Measurements from ENCODE around the gene PLXNA1. TPM values are rescaled to one million over a fixed set of nuclear protein-coding genes. Genes with fewer than 3 reads are reported as not detected.

Gene PLXNA1
- total and polyA plus RNA-seq, 2 of the 8 experiments (the other 6 are each of a cell fraction or from before 2014, with no cell fraction given) = 47.5 to 54.9 TPM

DNA sequence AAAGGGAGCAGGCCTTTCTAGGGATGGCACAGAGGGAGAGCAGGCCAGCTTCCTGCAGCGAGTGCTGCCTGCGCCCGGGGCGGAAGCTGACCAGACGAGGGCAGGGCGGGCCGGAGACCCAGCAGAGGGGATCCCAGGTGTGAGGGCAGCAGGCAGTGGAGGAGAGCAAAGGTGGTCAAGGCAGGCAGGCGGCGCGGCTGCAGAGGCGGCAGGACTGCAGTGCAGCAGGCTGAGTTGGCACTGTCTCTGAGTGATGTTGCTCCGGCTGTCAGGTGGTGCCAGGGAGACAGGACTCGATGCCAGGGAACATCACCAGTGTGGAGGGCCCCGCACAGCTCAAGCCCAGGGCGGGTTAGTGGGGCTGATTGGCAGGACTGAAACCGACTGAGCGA lies 22.3 kb upstream of the PLXNA1 start:
- Histone ChIP-seq H2BK120ac (replicated peaks; ENCODE audit: low read depth, low read length) (no peak overlapping the region), H2BK12ac (ENCODE audit: low read depth, low read length) (0 out of 2 replicates have a peak overlapping the region, but pooled peaks have one; percentile 0), H4K8ac (ENCODE audit: extremely low read depth, insufficient read depth, low read length) (no peak overlapping the region), H3K4me3 (ENCODE audit: extremely low read depth in 1 of 4, insufficient read depth in 2 of 4, low read depth in 3 of 4, low read length in 4 of 4) (no peak overlapping the region), H2BK20ac (ENCODE audit: low read length) (no peak overlapping the region), H4K5ac (ENCODE audit: insufficient read length, low read depth, low read length) (no peak overlapping the region), H2BK5ac (ENCODE audit: low read depth, low read length) (no peak overlapping the region), H3K79me2 (ENCODE audit: control insufficient read depth in 1 of 2, insufficient read depth in 2 of 2, low read length in 2 of 2) (no peaks in the 10 kb centered on the region), H3K4ac (replicated peaks; ENCODE audit: insufficient read length, low read depth, low read length) (no peak overlapping the region), H3K79me1 (ENCODE audit: low read depth, low read length) (no peaks in the 10 kb centered on the region), H3K9me3 (ENCODE audit: insufficient read depth in 2 of 2, low read depth in 1 of 2, low read length in 1 of 2) (no peaks in the 10 kb centered on the region), H2AK5ac (ENCODE audit: low read depth, low read length) (no peak overlapping the region), H3K4me2 (ENCODE audit: insufficient read depth in 1 of 2, low read depth in 2 of 2, low read length in 2 of 2) (no peak overlapping the region), H3K27me3 (replicated peaks in 1 of 4; ENCODE audit: control insufficient read depth in 3 of 4, extremely low read depth in 1 of 4, insufficient read depth in 3 of 4, low read length in 3 of 4) (no peaks in the 10 kb centered on the region; a peak in 1 of 7 replicates), H3K56ac (replicated peaks; ENCODE audit: insufficient read length, low read depth, low read length) (no peak overlapping the region), H3K36me3 (ENCODE audit: control insufficient read depth in 2 of 4, insufficient read depth in 4 of 4, low read length in 3 of 4) (no peaks in the 10 kb centered on the region; a peak in 1 of 8 replicates), H3K23me2 (ENCODE audit: low read depth, low read length) (no peaks in the 10 kb centered on the region), H4K20me1 (replicated peaks in 1 of 2; ENCODE audit: control insufficient read depth in 1 of 2, insufficient read depth in 2 of 2, low read length in 2 of 2) (peaks cover 2 to 3% of the 10 kb centered on the region in 2 experiments), H3K9ac (replicated peaks in 1 of 4; ENCODE audit: extremely low read depth in 1 of 4, low read depth in 3 of 4, low read length in 3 of 4) (no peak overlapping the region; a peak in 1 of 7 replicates), H2BK15ac (ENCODE audit: low read length) (no peak overlapping the region), H3K18ac (ENCODE audit: extremely low read depth, low read length) (no peak overlapping the region; the same call in 1 of the 2 replicates), H2AFZ (ENCODE audit: low read length) (no peak overlapping the region), H4K91ac (replicated peaks; ENCODE audit: insufficient read length, low read length) (no peak overlapping the region), H3K27ac (ENCODE audit: low read depth, low read length) (no peak overlapping the region), H3K23ac (ENCODE audit: insufficient read length) (no peak overlapping the region), H3K14ac (ENCODE audit: insufficient read length) (no peak overlapping the region), H3K4me1 (replicated peaks in 1 of 4; ENCODE audit: control insufficient read depth in 3 of 4, insufficient read depth in 4 of 4, low read length in 3 of 4) (peaks cover 0 to 10% (median 7%) of the 10 kb centered on the region in 4 experiments; a peak in 3 of 7 replicates)
- CTCF ChIA-PET (ENCODE audit: partially characterized antibody) = interaction anchor here (0.7 to 2.1 kb wide), 8 partner anchors 9 to 280 kb away, joined by 3 to 8 read pairs (median 4); no protein-coding TSS in a partner anchor
- WGBS, 2 experiments (ENCODE audit: extremely low coverage in 1 of 2, insufficient coverage in 1 of 2, insufficient read length in 1 of 2, insufficient replicate concordance in 2 of 2, low coverage in 1 of 2, low lambda C conversion rate in 2 of 2, missing lambda C conversion rate in 1 of 2) = 84% methylated on average over 16 of the region's 17 CpGs; no CpG with 5 or more reads in 1 of the 2 experiments
- POLR2A ChIA-PET (ENCODE audit: partially characterized antibody) = interaction anchor here (0.5 kb wide), 1 partner anchor 153 kb away, joined by 3 read pairs; no protein-coding TSS in a partner anchor
- FAIRE-seq (no peak), DNase-seq (ENCODE audit: low read depth in 1 of 2, low spot score in 2 of 2) (no peak)
- TF ChIP-seq ASH2L (IDR thresholded peaks at IDR 0.05; ENCODE audit: low read length) (no peak), TBP (IDR thresholded peaks at IDR 0.05; ENCODE audit: low read depth, low read length) (no peak), GTF2F1 (IDR thresholded peaks at IDR 0.05; ENCODE audit: borderline replicate concordance, low read depth, low read length) (no peak), CBX5 (IDR thresholded peaks at IDR 0.05; ENCODE audit: low read depth, low read length) (no peak), ZNF274 (IDR thresholded peaks at IDR 0.05; ENCODE audit: borderline replicate concordance, extremely low read depth, low read length) (no peak), YY1 (IDR thresholded peaks at IDR 0.05; ENCODE audit: low read depth, low read length) (no peak), POLR2A (IDR thresholded peaks at IDR 0.05; ENCODE audit: control extremely low read depth in 1 of 2, low read depth in 2 of 2, low read length in 2 of 2) (no peak), CEBPB (IDR thresholded peaks at IDR 0.05; ENCODE audit: low read depth, low read length) (no peak), SIX5 (IDR thresholded peaks at IDR 0.05; ENCODE audit: low read depth, low read length) (no peak), NRF1 (IDR thresholded peaks at IDR 0.05; ENCODE audit: low read depth, low read length) (no peak)
- TF ChIP-seq, protein P1, sequence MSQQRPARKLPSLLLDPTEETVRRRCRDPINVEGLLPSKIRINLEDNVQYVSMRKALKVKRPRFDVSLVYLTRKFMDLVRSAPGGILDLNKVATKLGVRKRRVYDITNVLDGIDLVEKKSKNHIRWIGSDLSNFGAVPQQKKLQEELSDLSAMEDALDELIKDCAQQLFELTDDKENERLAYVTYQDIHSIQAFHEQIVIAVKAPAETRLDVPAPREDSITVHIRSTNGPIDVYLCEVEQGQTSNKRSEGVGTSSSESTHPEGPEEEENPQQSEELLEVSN (IDR thresholded peaks at IDR 0.05) = no peak

All from H1 (cell line).